HepG2 (cell line): ENCODE results near the gene BABAM1. TPM values are rescaled to one million over a fixed set of nuclear protein-coding genes. Genes with fewer than 3 reads are reported as not detected.

ENCODE experiments used
- ATAC-seq: fragments of 200-7000 bp; cut with Tn5 transposase; 3 replicates; pipeline ENCODE4 v1.9.1; 2020; ENCODE audit warnings: mild to moderate bottlenecking, moderate library complexity
- BruUV-seq: library from RNA; stranded (reverse); fragments of 400-500 nt; replicated peaks from 2 replicates; lab custom pipeline; 2021; lab: Mats Ljungman, UMichigan
- CTCF ChIA-PET: fragments of 300-600 bp; formaldehyde crosslinking; extraction: SDS; loops from one replicate; lab custom pipeline; 2021; ENCODE audit warnings: low total read pairs, inconsistent platforms, low intra/inter-chr PET ratio; lab: Yijun Ruan, JAX
- POLR2A ChIA-PET: fragments of 350-600 bp; sonication (Branson Sonifier 250); formaldehyde crosslinking; loops from one replicate; lab custom pipeline; 2020; ENCODE audit warnings: antibody characterized with exemption, inconsistent platforms; lab: Yijun Ruan, JAX
- DNase-seq: peaks from one replicate; pipeline ENCODE4 v3.0.0-alpha.2; 2015; ENCODE audit warnings: low spot score
- FAIRE-seq: peaks from 3 replicates; lab custom pipeline; 2011; peaks lifted over from hg19 to GRCh38; lab: Jason Lieb, UNC
- H2AFZ ChIP-seq: one replicate; pipeline ENCODE4 v1.6.1; 2011; ENCODE audit warnings: low read length, inconsistent platforms
- H3K27ac ChIP-seq: fragments of 300-600 bp; 3 replicates; pipeline ENCODE4 v1.8.0; 2011; ENCODE audit warnings: mixed run types, mild to moderate bottlenecking, mixed read lengths, low read length, inconsistent platforms; ENCODE audit not compliant: insufficient read depth; ENCODE audit errors: extremely low read length
- H3K27me3 ChIP-seq, 2 experiments: fragments of 200-600 bp in 1 of 2; 2 replicates in 1 of 2; 3 replicates in 1 of 2; pipeline versions ENCODE4 v1.6.0 to v1.8.0; 2011; ENCODE audit warnings: low read length in 2 of 2, mild to moderate bottlenecking in 2 of 2, moderate library complexity in 2 of 2, inconsistent platforms in 1 of 2; ENCODE audit not compliant: insufficient read depth in 2 of 2, control insufficient read depth in 1 of 2
- H3K36me3 ChIP-seq, 2 experiments: fragments of 200-600 bp in 1 of 2; replicated peaks in 1 of 2; 2 replicates in 1 of 2; 3 replicates in 1 of 2; pipeline versions ENCODE4 v1.5.1 to v1.8.0; 2011; ENCODE audit warnings: low read length in 2 of 2, inconsistent platforms in 1 of 2; ENCODE audit not compliant: insufficient read depth in 2 of 2, control insufficient read depth in 1 of 2
- H3K4me1 ChIP-seq: 2 replicates; pipeline ENCODE4 v1.5.1; 2012; ENCODE audit warnings: low read length, inconsistent platforms; ENCODE audit not compliant: insufficient read depth
- H3K4me2 ChIP-seq: 2 replicates; pipeline ENCODE4 v1.6.0; 2011; ENCODE audit warnings: low read depth, low read length, inconsistent platforms
- H3K4me3 ChIP-seq, 3 experiments: fragments of 200-600 bp in 1 of 3; sonication (generic), shearing (Covaris generic) in 1 of 3; replicated peaks in 1 of 3; 2 replicates each; pipeline ENCODE4 v1.5.1; 2011 to 2016; ENCODE audit warnings: low read length in 3 of 3, inconsistent platforms in 2 of 3, low read depth in 2 of 3, mild to moderate bottlenecking in 2 of 3, control low read depth in 1 of 3, mixed read lengths in 1 of 3; ENCODE audit not compliant: insufficient read depth in 1 of 3
- H3K79me2 ChIP-seq: one replicate; pipeline ENCODE4 v1.6.1; 2011; ENCODE audit warnings: low read length, inconsistent platforms; ENCODE audit not compliant: insufficient read depth
- H3K9ac ChIP-seq: 2 replicates; pipeline ENCODE4 v1.6.0; 2011; ENCODE audit warnings: mild to moderate bottlenecking, low read depth, low read length, inconsistent platforms; ENCODE audit not compliant: insufficient read depth
- H3K9me3 ChIP-seq: 2 replicates; pipeline ENCODE4 v1.5.1; 2012; ENCODE audit warnings: mild to moderate bottlenecking, low read length
- H4K20me1 ChIP-seq: 2 replicates; pipeline ENCODE4 v1.6.0; 2011; ENCODE audit warnings: inconsistent platforms, mild to moderate bottlenecking, low read length, moderate library complexity; ENCODE audit not compliant: insufficient read depth
- CEBPB ChIP-seq: IDR thresholded peaks from 2 replicates; pipeline ENCODE4 v1.6.1; 2011; ENCODE audit warnings: low read depth, low read length, improper control_type of control experiment, borderline replicate concordance
- DMAP1 ChIP-seq: IDR thresholded peaks from 2 replicates; pipeline ENCODE4 v1.6.1; 2016
- ERF ChIP-seq: IDR thresholded peaks from 2 replicates; pipeline ENCODE4 v1.6.1; 2018; ENCODE audit warnings: missing biosample characterization, missing genetic modification reagents
- GABPB1 ChIP-seq: IDR thresholded peaks from 2 replicates; pipeline ENCODE4 v1.6.1; 2016; ENCODE audit warnings: mild to moderate bottlenecking, missing genetic modification reagents, moderate library complexity, missing compliant biosample characterization
- LCORL ChIP-seq, 2 experiments: fragments of 450-650 bp in 1 of 2; sonication (generic) in 1 of 2; formaldehyde crosslinking in 1 of 2; IDR thresholded peaks; 2 replicates each; pipeline versions ENCODE4 v1.5.0 to v1.6.1; 2017 to 2020; ENCODE audit warnings: antibody characterized with exemption in 1 of 2, missing genetic modification reagents in 1 of 2
- PHF20 ChIP-seq: sonication (generic); formaldehyde crosslinking; IDR thresholded peaks from 2 replicates; pipeline ENCODE4 v1.5.0; 2020; ENCODE audit warnings: mild to moderate bottlenecking, missing genetic modification reagents
- SOX6 ChIP-seq, 2 experiments: fragments of 450-650 bp in 1 of 2; sonication (generic) in 1 of 2; formaldehyde crosslinking in 1 of 2; IDR thresholded peaks; 2 replicates each; pipeline versions ENCODE4 v1.4.0 to v1.6.1; 2017 to 2020; ENCODE audit warnings: antibody characterized with exemption in 1 of 2, mild to moderate bottlenecking in 1 of 2, missing genetic modification reagents in 1 of 2
- WIZ ChIP-seq: sonication (generic); formaldehyde crosslinking; IDR thresholded peaks from 2 replicates; pipeline ENCODE4 v1.5.1; 2020; ENCODE audit warnings: mild to moderate bottlenecking, missing genetic modification reagents
- ZEB1 ChIP-seq: IDR thresholded peaks from 2 replicates; pipeline ENCODE4 v1.6.1; 2012; ENCODE audit warnings: mild to moderate bottlenecking, low read depth, inconsistent platforms; ENCODE audit not compliant: insufficient replicate concordance
- ZFP36L1 ChIP-seq: sonication (generic); formaldehyde crosslinking; IDR thresholded peaks from 2 replicates; pipeline ENCODE4 v1.8.0; 2022; ENCODE audit warnings: mild to moderate bottlenecking, missing genetic modification reagents, moderate library complexity
- ZFX ChIP-seq: sonication (generic); formaldehyde crosslinking; IDR thresholded peaks from 2 replicates; pipeline ENCODE4 v1.4.0; 2020; ENCODE audit warnings: mild to moderate bottlenecking, low read depth, missing genetic modification reagents, moderate library complexity
- ZNF749 ChIP-seq: sonication (generic); formaldehyde crosslinking; IDR thresholded peaks from 2 replicates; pipeline ENCODE4 v1.8.0; 2022; ENCODE audit warnings: mild to moderate bottlenecking, missing genetic modification reagents, moderate library complexity, borderline replicate concordance
- WGBS: methylation state at CpG from one replicate; pipeline ENCODE4 v1.1.6; 2017; ENCODE audit warnings: low lambda C conversion rate; 5-methylcytosine and 5-hydroxymethylcytosine counted together
- in situ Hi-C: cut with HindIII; loops from 2 replicates; pipeline ENCODE4 v1.10.0; 2017; ENCODE audit warnings: low pct_unique_long_range_greater_than_20kb; ENCODE audit not compliant: extremely low pct_ligation_motif_present
- intact Hi-C: fragments of 100-400 bp; cut with micrococcal nuclease; formaldehyde crosslinking; loops from one replicate; pipeline ENCODE4 v1.10.0; 2022; ENCODE audit not compliant: unreplicated experiment
- polyA plus RNA-seq, 8 experiments: library from polyadenylated mRNA; depleted of rRNA in 3 of 8; stranded (reverse) in 7 of 8; unstranded in 1 of 8; fragments of >200 nt; fragmentation: Illumina TruSeq in 4 of 8; extraction: Trizol in 4 of 8; gene quantifications; 2 replicates each; pipeline versions ENCODE4 v1.2.1 to v1.2.3, GENCODE V29; 2011 to 2016; ENCODE audit warnings: low read depth in 4 of 8, missing spikeins in 1 of 8, mixed read lengths in 1 of 8; ENCODE audit not compliant: insufficient read depth in 1 of 8
- total RNA-seq, 5 experiments: library from RNA; depleted of rRNA; stranded (reverse); fragments of >200 nt; fragmentation: Illumina TruSeq; extraction: Trizol; gene quantifications; 2 replicates each; pipeline ENCODE4 v1.2.3, GENCODE V29; 2016; ENCODE audit warnings: low read depth in 1 of 5
- TF ChIP-seq, protein P1 (sequence below), 2 experiments: sonication (generic) in 1 of 2; formaldehyde crosslinking in 1 of 2; IDR thresholded peaks; 2 replicates each; pipeline versions ENCODE4 v1.5.1 to v1.6.1; 2011 to 2020; ENCODE audit warnings: borderline replicate concordance in 1 of 2, low read depth in 1 of 2, low read length in 1 of 2, mild to moderate bottlenecking in 1 of 2, missing genetic modification reagents in 1 of 2, moderate library complexity in 1 of 2
- TF ChIP-seq, protein P2 (sequence below): sonication (generic); formaldehyde crosslinking; IDR thresholded peaks from 2 replicates; pipeline ENCODE4 v1.4.0; 2020; ENCODE audit warnings: mild to moderate bottlenecking, missing genetic modification reagents, borderline replicate concordance
- TF ChIP-seq, protein P3 (sequence below): sonication (generic); formaldehyde crosslinking; IDR thresholded peaks from 2 replicates; pipeline ENCODE4 v1.8.1; 2023; ENCODE audit warnings: mild to moderate bottlenecking, missing genetic modification reagents

The BABAM1 gene
- total and polyA plus RNA-seq, 2 of the 13 experiments (the other 11 are each of a cell fraction or from before 2014, with no cell fraction given) = 70.0 to 82.0 TPM

DNA sequence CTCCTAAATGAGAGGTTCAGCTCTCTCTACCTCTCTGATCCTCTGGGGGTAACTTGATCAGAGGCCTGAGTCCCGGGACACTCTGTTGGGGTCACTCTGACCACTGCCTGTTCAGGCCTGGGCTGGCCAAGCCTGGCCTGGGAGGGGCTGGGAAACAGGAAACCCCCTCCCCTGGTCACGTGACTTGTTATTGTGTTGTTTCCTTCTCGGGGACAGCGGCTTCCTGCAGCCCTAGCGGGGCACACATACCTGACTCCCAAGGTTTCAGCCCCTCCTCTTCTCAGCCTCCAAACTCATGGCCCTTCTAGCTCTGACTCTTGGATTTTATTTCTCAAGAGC, 2.6 kb upstream of the BABAM1 start, which contains the start of gene USHBP1:
Gene USHBP1 (minus strand): TSS at position 105 of the 339 bp plus-strand sequence. CDS start 446 bp downstream, outside the sequence.
- peaks cover 60% of the 10 kb centered on the region for H3K4me1 ChIP-seq
- in situ Hi-C loops = no loop called here
- no TSS peak for BruUV-seq
- ATAC-seq (no peak), DNase-seq (peak; percentile 30), FAIRE-seq (no peak)
- peak within 1 kb of the TSS in 2 of 3 experiments; percentile 16 to 27; a peak in 3 of 6 replicates for H3K4me3 ChIP-seq
- H2AFZ ChIP-seq = no peak within 1 kb of the TSS
- no peaks in the 10 kb centered on the region for H4K20me1 ChIP-seq
- H3K36me3 ChIP-seq = peaks cover 0 to 6% of the 10 kb centered on the region in 2 experiments; a peak in 1 of 5 replicates
- peaks cover 0 to 6% of the 10 kb centered on the region in 2 experiments; a peak in 2 of 5 replicates for H3K27me3 ChIP-seq
- no peaks in the 10 kb centered on the region for H3K9me3 ChIP-seq
- intact Hi-C loops = no loop called here
- H3K27ac ChIP-seq = peak within 1 kb of the TSS; percentile 24
- H3K79me2 ChIP-seq = peaks cover 13% of the 10 kb centered on the region
- H3K9ac ChIP-seq = peak within 1 kb of the TSS; percentile 42; the same call in 1 of the 2 replicates
- peak within 1 kb of the TSS; percentile 54 for H3K4me2 ChIP-seq
- POLR2A ChIA-PET = interaction anchor here (1.1 to 3.4 kb wide), 5 partner anchors 10 to 50 kb away, joined by 4 to 13 read pairs (median 5); partner anchors contain the start of genes OCEL1 and USE1
- CTCF ChIA-PET = no interaction called here
- 17% methylated on average over 5 of the region's 5 CpGs for WGBS
- TF ChIP-seq PHF20 (CRISPR knock-in tag) (peak; percentile 45; the same call in 1 of the 2 replicates), GABPB1 (CRISPR knock-in tag) (peak; percentile 48; the same call in 1 of the 2 replicates), ZEB1 (no peak), ZNF749 (CRISPR knock-in tag) (no peak), ZFX (peak; percentile 41; the same call in 1 of the 2 replicates), DMAP1 (CRISPR knock-in tag) (no peak), WIZ (CRISPR knock-in tag) (no peak), CEBPB (no peak), ZFP36L1 (no peak), SOX6 (IDR thresholded peaks at IDR 0.05) (no peak), SOX6 (CRISPR knock-in tag; IDR thresholded peaks at IDR 0.05) (peak; percentile 31; the same call in 1 of the 2 replicates), LCORL (IDR thresholded peaks at IDR 0.05) (no peak), LCORL (CRISPR knock-in tag; IDR thresholded peaks at IDR 0.05) (0 out of 2 replicates have a peak, but pooled peaks have one; percentile 44), ERF (CRISPR knock-in tag) (0 out of 2 replicates have a peak, but pooled peaks have one; percentile 15)
- TF ChIP-seq, protein P1, sequence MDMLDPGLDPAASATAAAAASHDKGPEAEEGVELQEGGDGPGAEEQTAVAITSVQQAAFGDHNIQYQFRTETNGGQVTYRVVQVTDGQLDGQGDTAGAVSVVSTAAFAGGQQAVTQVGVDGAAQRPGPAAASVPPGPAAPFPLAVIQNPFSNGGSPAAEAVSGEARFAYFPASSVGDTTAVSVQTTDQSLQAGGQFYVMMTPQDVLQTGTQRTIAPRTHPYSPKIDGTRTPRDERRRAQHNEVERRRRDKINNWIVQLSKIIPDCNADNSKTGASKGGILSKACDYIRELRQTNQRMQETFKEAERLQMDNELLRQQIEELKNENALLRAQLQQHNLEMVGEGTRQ (IDR thresholded peaks at IDR 0.05; ENCODE audit: low read depth, low read length) = peak; percentile 82
- TF ChIP-seq, protein P1 (CRISPR knock-in tag; IDR thresholded peaks at IDR 0.05; ENCODE audit: borderline replicate concordance) = peak; percentile 60; the same call in 1 of the 2 replicates
- TF ChIP-seq, protein P2, sequence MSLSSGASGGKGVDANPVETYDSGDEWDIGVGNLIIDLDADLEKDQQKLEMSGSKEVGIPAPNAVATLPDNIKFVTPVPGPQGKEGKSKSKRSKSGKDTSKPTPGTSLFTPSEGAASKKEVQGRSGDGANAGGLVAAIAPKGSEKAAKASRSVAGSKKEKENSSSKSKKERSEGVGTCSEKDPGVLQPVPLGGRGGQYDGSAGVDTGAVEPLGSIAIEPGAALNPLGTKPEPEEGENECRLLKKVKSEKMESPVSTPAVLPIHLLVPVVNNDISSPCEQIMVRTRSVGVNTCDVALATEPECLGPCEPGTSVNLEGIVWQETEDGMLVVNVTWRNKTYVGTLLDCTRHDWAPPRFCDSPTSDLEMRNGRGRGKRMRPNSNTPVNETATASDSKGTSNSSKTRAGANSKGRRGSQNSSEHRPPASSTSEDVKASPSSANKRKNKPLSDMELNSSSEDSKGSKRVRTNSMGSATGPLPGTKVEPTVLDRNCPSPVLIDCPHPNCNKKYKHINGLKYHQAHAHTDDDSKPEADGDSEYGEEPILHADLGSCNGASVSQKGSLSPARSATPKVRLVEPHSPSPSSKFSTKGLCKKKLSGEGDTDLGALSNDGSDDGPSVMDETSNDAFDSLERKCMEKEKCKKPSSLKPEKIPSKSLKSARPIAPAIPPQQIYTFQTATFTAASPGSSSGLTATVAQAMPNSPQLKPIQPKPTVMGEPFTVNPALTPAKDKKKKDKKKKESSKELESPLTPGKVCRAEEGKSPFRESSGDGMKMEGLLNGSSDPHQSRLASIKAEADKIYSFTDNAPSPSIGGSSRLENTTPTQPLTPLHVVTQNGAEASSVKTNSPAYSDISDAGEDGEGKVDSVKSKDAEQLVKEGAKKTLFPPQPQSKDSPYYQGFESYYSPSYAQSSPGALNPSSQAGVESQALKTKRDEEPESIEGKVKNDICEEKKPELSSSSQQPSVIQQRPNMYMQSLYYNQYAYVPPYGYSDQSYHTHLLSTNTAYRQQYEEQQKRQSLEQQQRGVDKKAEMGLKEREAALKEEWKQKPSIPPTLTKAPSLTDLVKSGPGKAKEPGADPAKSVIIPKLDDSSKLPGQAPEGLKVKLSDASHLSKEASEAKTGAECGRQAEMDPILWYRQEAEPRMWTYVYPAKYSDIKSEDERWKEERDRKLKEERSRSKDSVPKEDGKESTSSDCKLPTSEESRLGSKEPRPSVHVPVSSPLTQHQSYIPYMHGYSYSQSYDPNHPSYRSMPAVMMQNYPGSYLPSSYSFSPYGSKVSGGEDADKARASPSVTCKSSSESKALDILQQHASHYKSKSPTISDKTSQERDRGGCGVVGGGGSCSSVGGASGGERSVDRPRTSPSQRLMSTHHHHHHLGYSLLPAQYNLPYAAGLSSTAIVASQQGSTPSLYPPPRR (CRISPR knock-in tag) = no peak
- TF ChIP-seq, protein P3, sequence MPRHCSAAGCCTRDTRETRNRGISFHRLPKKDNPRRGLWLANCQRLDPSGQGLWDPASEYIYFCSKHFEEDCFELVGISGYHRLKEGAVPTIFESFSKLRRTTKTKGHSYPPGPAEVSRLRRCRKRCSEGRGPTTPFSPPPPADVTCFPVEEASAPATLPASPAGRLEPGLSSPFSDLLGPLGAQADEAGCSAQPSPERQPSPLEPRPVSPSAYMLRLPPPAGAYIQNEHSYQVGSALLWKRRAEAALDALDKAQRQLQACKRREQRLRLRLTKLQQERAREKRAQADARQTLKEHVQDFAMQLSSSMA (CRISPR knock-in tag) = no peak
